ENCODE results near the gene ZNF677. TPM values are rescaled to one million over a fixed set of nuclear protein-coding genes. Genes with fewer than 3 reads are reported as not detected.
A peak's percentile ranks its signal among the peaks of the same experiment; 100 is the strongest.
"Not testable (repeated sequence)": the region's sequence is repeated elsewhere in the genome, so short reads cannot be mapped to it uniquely, and the experiment has no call there.

The ZNF677 gene
- total RNA-seq: 16.2 TPM
- long read RNA-seq, partial matches to known transcripts: 0 of 14 reads
- long read RNA-seq, other reads (novel, unspliced or antisense): 3 of 14 reads

GRCh38 chr19:53254411-53255341 lies at the start of gene ZNF677:
TSS of gene ZNF677 (minus strand) at chr19:53254873. CDS start at chr19:53251550, 3,323 bp downstream.
- no peaks in the 10 kb centered on the region for H3K27me3 ChIP-seq
- intact Hi-C loops (cut with DNase I): no loop called here

GRCh38 chr19:53301341-53301740 lies 46.7 kb upstream of the ZNF677 start:
- H3K4me1 ChIP-seq; H3K9me3 ChIP-seq; H3K27me3 ChIP-seq; DNase-seq; H3K4me3 ChIP-seq; intact Hi-C loops (cut with DNase I); H3K36me3 ChIP-seq; H3K27ac ChIP-seq; ATAC-seq: not testable (repeated sequence)

More at GRCh38 chr19:53254411-53255341, at the start of gene ZNF677:
- Histone ChIP-seq H3K36me3 (peaks cover 17% of the 10 kb centered on the region), H3K4me3 (peak within 1 kb of the TSS; percentile 82), H3K9me3 (no peaks in the 10 kb centered on the region), H3K4me1 (no peaks in the 10 kb centered on the region), H3K27ac (peak within 1 kb of the TSS; percentile 79)
- DNase-seq (peak; percentile 95), ATAC-seq (peak; percentile 100)
- TF ChIP-seq CTCF (IDR thresholded peaks at IDR 0.05): no peak

GRCh38 chr19:53294786-53295441 lies 40.2 kb upstream of the ZNF677 start:
- intact Hi-C loops (cut with DNase I): no loop called here
- TF ChIP-seq CTCF (IDR thresholded peaks at IDR 0.05): no peak
- no peaks in the 10 kb centered on the region for H3K4me1 ChIP-seq
- H3K4me3 ChIP-seq: no peak overlapping the region
- H3K36me3 ChIP-seq: no peaks in the 10 kb centered on the region
- H3K27me3 ChIP-seq: no peaks in the 10 kb centered on the region
- DNase-seq (no peak), ATAC-seq (no peak)
- no peak overlapping the region for H3K27ac ChIP-seq
- H3K9me3 ChIP-seq: peaks cover 15% of the 10 kb centered on the region

- H3K4me1 ChIP-seq: no peaks in the 10 kb centered on the region
- H3K9me3 ChIP-seq: peaks cover 15% of the 10 kb centered on the region
- intact Hi-C loops (cut with DNase I): no loop called here
- no peak overlapping the region for H3K27ac ChIP-seq
- no peaks in the 10 kb centered on the region for H3K27me3 ChIP-seq
- no peak overlapping the region for H3K4me3 ChIP-seq
- no peak for ATAC-seq
- H3K36me3 ChIP-seq: no peaks in the 10 kb centered on the region
- TF ChIP-seq CTCF (IDR thresholded peaks at IDR 0.05): no peak
- DNase-seq: no peak
Measured at GRCh38 chr19:53290758-53291549, 36.3 kb upstream of the ZNF677 start.

GRCh38 chr19:53285087-53285486 lies 30.4 kb upstream of the ZNF677 start:
- Histone ChIP-seq H3K4me1 (no peaks in the 10 kb centered on the region), H3K9me3 (no peaks in the 10 kb centered on the region), H3K27ac (no peak overlapping the region), H3K36me3 (no peaks in the 10 kb centered on the region), H3K4me3 (no peak overlapping the region), H3K27me3 (no peaks in the 10 kb centered on the region)
- TF ChIP-seq CTCF (IDR thresholded peaks at IDR 0.05): no peak
- intact Hi-C loops (cut with DNase I): no loop called here
- ATAC-seq (no peak), DNase-seq (no peak)

- H3K36me3 ChIP-seq; H3K4me3 ChIP-seq; H3K27ac ChIP-seq; ATAC-seq; DNase-seq; H3K4me1 ChIP-seq; H3K9me3 ChIP-seq; H3K27me3 ChIP-seq; intact Hi-C loops (cut with DNase I): not testable (repeated sequence)
Measured at GRCh38 chr19:53281947-53282346, 27.3 kb upstream of the ZNF677 start.

Data from upper lobe of right lung (tissue), 1 donor.